Peyer's patch (tissue), 4 donors: Measurements from ENCODE around the gene SSUH2.

ENCODE experiments used
- POLR2A ChIP-seq, 2 donors: fragments of 450-650 bp; IDR thresholded peaks; one replicate each; pipeline ENCODE4 v1.5.1; 2017; ENCODE audit warnings: antibody characterized with exemption in 2 of 2, mild to moderate bottlenecking in 2 of 2, moderate library complexity in 2 of 2
- TF ChIP-seq, protein P1 (sequence below), 6 experiments: fragments of 450-650 bp in 4 of 6; fragments of 200-600 bp in 2 of 6; sonication (generic) in 1 of 6; IDR thresholded peaks; one replicate each; pipeline ENCODE4 v1.5.1; 2017 to 2019; ENCODE audit warnings: antibody characterized with exemption in 6 of 6, mild to moderate bottlenecking in 3 of 6, moderate library complexity in 1 of 6

DNA sequence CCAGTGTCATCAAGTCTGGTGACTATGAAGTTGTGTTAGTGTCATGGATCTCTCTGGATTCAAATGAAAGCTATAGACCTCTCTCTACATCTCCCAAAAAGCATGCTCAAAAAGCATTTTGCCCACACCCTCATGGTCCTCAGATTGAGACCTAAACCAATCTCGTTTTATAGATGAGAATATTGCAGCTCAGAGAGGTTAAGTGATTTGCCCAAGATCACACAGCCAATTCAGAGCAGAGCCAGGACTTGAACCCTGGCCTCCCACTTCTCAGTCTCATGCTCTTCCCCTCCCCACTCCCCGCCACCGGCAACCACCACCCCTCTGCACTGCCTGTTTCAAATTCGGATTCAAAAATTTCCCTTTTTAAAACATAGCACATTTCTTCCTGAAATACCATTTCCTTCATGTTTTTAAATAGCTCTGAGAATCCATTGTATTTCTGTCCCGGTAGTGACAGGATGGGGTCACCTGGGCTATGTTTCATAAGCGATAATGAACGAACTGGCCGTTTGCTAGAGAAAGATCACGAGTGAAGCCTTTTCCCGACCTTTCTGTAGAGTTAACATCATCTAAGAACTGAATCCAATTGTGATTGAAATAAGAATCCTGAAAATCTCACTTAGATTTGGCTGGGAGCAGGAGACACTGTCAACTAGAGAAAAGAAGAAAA, 769 bp downstream of the SSUH2 start:
- TF ChIP-seq, protein P1, sequence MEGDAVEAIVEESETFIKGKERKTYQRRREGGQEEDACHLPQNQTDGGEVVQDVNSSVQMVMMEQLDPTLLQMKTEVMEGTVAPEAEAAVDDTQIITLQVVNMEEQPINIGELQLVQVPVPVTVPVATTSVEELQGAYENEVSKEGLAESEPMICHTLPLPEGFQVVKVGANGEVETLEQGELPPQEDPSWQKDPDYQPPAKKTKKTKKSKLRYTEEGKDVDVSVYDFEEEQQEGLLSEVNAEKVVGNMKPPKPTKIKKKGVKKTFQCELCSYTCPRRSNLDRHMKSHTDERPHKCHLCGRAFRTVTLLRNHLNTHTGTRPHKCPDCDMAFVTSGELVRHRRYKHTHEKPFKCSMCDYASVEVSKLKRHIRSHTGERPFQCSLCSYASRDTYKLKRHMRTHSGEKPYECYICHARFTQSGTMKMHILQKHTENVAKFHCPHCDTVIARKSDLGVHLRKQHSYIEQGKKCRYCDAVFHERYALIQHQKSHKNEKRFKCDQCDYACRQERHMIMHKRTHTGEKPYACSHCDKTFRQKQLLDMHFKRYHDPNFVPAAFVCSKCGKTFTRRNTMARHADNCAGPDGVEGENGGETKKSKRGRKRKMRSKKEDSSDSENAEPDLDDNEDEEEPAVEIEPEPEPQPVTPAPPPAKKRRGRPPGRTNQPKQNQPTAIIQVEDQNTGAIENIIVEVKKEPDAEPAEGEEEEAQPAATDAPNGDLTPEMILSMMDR (IDR thresholded peaks at IDR 0.05) = no peak
- TF ChIP-seq POLR2A (IDR thresholded peaks at IDR 0.05) = no peak
